IPS-20b (cell line): Measurements from ENCODE around the gene RUBCNL.

Experiments used
- H3K27ac ChIP-seq: one replicate; pipeline ENCODE4 v1.5.1; 2013; ENCODE audit warnings: low read length
- H3K27me3 ChIP-seq: 2 replicates; pipeline ENCODE4 v1.6.1; 2013; ENCODE audit warnings: mild to moderate bottlenecking, low read length, inconsistent platforms; ENCODE audit not compliant: insufficient read depth
- H3K36me3 ChIP-seq: 2 replicates; pipeline ENCODE4 v1.6.1; 2013; ENCODE audit warnings: low read depth, mild to moderate bottlenecking, inconsistent platforms, low read length, moderate library complexity; ENCODE audit not compliant: insufficient read depth
- H3K4me1 ChIP-seq: 2 replicates; pipeline ENCODE4 v1.6.1; 2013; ENCODE audit warnings: mild to moderate bottlenecking, control low read depth, inconsistent platforms, low read length, moderate library complexity; ENCODE audit not compliant: insufficient read depth
- H3K4me3 ChIP-seq: 2 replicates; pipeline ENCODE4 v1.5.1; 2013; ENCODE audit warnings: mild to moderate bottlenecking, low read length, inconsistent platforms
- H3K9ac ChIP-seq: 2 replicates; pipeline ENCODE4 v1.6.1; 2013; ENCODE audit warnings: low read depth, mild to moderate bottlenecking, inconsistent platforms, low read length, moderate library complexity
- H3K9me3 ChIP-seq: 2 replicates; pipeline ENCODE4 v1.6.1; 2013; ENCODE audit warnings: mild to moderate bottlenecking, low read depth, low read length, inconsistent platforms; ENCODE audit not compliant: insufficient read depth

Gene RUBCNL

GRCh38 chr13:46314587-46314986 is 72.5 kb downstream of the RUBCNL start:
- Histone ChIP-seq H3K27ac (no peak overlapping the region), H3K27me3 (no peaks in the 10 kb centered on the region), H3K4me1 (no peaks in the 10 kb centered on the region), H3K36me3 (no peaks in the 10 kb centered on the region), H3K9me3 (no peaks in the 10 kb centered on the region), H3K9ac (no peak overlapping the region), H3K4me3 (no peak overlapping the region)

- Histone ChIP-seq H3K9me3 (no peaks in the 10 kb centered on the region), H3K4me3 (no peak overlapping the region), H3K27me3 (no peaks in the 10 kb centered on the region), H3K4me1 (no peaks in the 10 kb centered on the region), H3K27ac (no peak overlapping the region), H3K36me3 (no peaks in the 10 kb centered on the region), H3K9ac (no peak overlapping the region)
Measured at GRCh38 chr13:46313432-46314257, 73.4 kb downstream of the RUBCNL start.

GRCh38 chr13:46313024-46313423 is 74.0 kb downstream of the RUBCNL start:
- no peaks in the 10 kb centered on the region for H3K9me3 ChIP-seq
- no peak overlapping the region for H3K4me3 ChIP-seq
- H3K27me3 ChIP-seq = no peaks in the 10 kb centered on the region
- no peak overlapping the region for H3K9ac ChIP-seq
- H3K27ac ChIP-seq = no peak overlapping the region
- no peaks in the 10 kb centered on the region for H3K4me1 ChIP-seq
- H3K36me3 ChIP-seq = no peaks in the 10 kb centered on the region

- Histone ChIP-seq H3K4me1 (no peaks in the 10 kb centered on the region), H3K27me3 (no peaks in the 10 kb centered on the region), H3K27ac (no peak overlapping the region)
Measured at GRCh38 chr13:46311217-46311616, 75.8 kb downstream of the RUBCNL start.

GRCh38 chr13:46310066-46310465 is 77.0 kb downstream of the RUBCNL start:
- H3K9ac ChIP-seq = no peak overlapping the region
- H3K27me3 ChIP-seq = no peaks in the 10 kb centered on the region
- no peak overlapping the region for H3K4me3 ChIP-seq
- H3K36me3 ChIP-seq = no peaks in the 10 kb centered on the region
- no peaks in the 10 kb centered on the region for H3K4me1 ChIP-seq
- H3K9me3 ChIP-seq = no peaks in the 10 kb centered on the region
- H3K27ac ChIP-seq = no peak overlapping the region

More at GRCh38 chr13:46311217-46311616, 75.8 kb downstream of the RUBCNL start:
- Histone ChIP-seq H3K36me3 (no peaks in the 10 kb centered on the region), H3K9ac (no peak overlapping the region), H3K9me3 (no peaks in the 10 kb centered on the region), H3K4me3 (no peak overlapping the region)

- H3K27ac ChIP-seq = no peak overlapping the region
Measured at GRCh38 chr13:46307554-46307953, 79.5 kb downstream of the RUBCNL start.

GRCh38 chr13:46304546-46304945 is 82.5 kb downstream of the RUBCNL start:
- Histone ChIP-seq H3K36me3 (no peaks in the 10 kb centered on the region), H3K9me3 (no peaks in the 10 kb centered on the region; the same call in 1 of the 2 replicates), H3K9ac (no peak overlapping the region), H3K4me3 (no peak overlapping the region), H3K4me1 (no peaks in the 10 kb centered on the region), H3K27ac (no peak overlapping the region), H3K27me3 (no peaks in the 10 kb centered on the region)

More at GRCh38 chr13:46307554-46307953, 79.5 kb downstream of the RUBCNL start:
- H3K4me3 ChIP-seq = no peak overlapping the region
- no peaks in the 10 kb centered on the region for H3K9me3 ChIP-seq
- H3K27me3 ChIP-seq = no peaks in the 10 kb centered on the region
- H3K36me3 ChIP-seq = no peaks in the 10 kb centered on the region
- no peaks in the 10 kb centered on the region for H3K4me1 ChIP-seq
- H3K9ac ChIP-seq = no peak overlapping the region

- no peak overlapping the region for H3K9ac ChIP-seq
- no peaks in the 10 kb centered on the region for H3K36me3 ChIP-seq
- H3K27ac ChIP-seq = no peak overlapping the region
- no peaks in the 10 kb centered on the region; the same call in 1 of the 2 replicates for H3K9me3 ChIP-seq
- no peaks in the 10 kb centered on the region for H3K4me1 ChIP-seq
- no peaks in the 10 kb centered on the region for H3K27me3 ChIP-seq
- no peak overlapping the region for H3K4me3 ChIP-seq
Measured at GRCh38 chr13:46303742-46304385, 83.2 kb downstream of the RUBCNL start.

- Histone ChIP-seq H3K4me3 (no peak overlapping the region), H3K36me3 (no peaks in the 10 kb centered on the region), H3K4me1 (no peaks in the 10 kb centered on the region), H3K9ac (no peak overlapping the region), H3K27ac (no peak overlapping the region), H3K9me3 (no peaks in the 10 kb centered on the region; the same call in 1 of the 2 replicates), H3K27me3 (no peaks in the 10 kb centered on the region)
Measured at GRCh38 chr13:46297361-46297811, 89.7 kb downstream of the RUBCNL start.

GRCh38 chr13:46296921-46297320 is 90.1 kb downstream of the RUBCNL start:
- Histone ChIP-seq H3K4me3 (no peak overlapping the region), H3K4me1 (no peaks in the 10 kb centered on the region), H3K36me3 (no peaks in the 10 kb centered on the region), H3K9ac (no peak overlapping the region), H3K27ac (no peak overlapping the region), H3K27me3 (no peaks in the 10 kb centered on the region), H3K9me3 (no peaks in the 10 kb centered on the region; the same call in 1 of the 2 replicates)

GRCh38 chr13:46296115-46296822 is 90.8 kb downstream of the RUBCNL start:
- Histone ChIP-seq H3K9ac (no peak overlapping the region), H3K36me3 (no peaks in the 10 kb centered on the region), H3K4me1 (no peaks in the 10 kb centered on the region), H3K4me3 (no peak overlapping the region), H3K27ac (no peak overlapping the region), H3K27me3 (no peaks in the 10 kb centered on the region), H3K9me3 (no peaks in the 10 kb centered on the region)
